AG10803 (cell line): ENCODE results near the gene ASB8.
A peak's percentile ranks its signal among the peaks of the same experiment; 100 is the strongest.
"Not testable (repeated sequence)": the region's sequence is repeated elsewhere in the genome, so short reads cannot be mapped to it uniquely, and the experiment has no call there.

ENCODE experiments used
- DNase-seq: peaks from one replicate; pipeline ENCODE4 v3.0.0; 2010; ENCODE audit warnings: low read depth
- H3K4me3 ChIP-seq: 2 replicates; pipeline ENCODE4 v1.5.1; 2011; ENCODE audit warnings: mild to moderate bottlenecking, low read length, control low read depth
- TF ChIP-seq, protein P1 (sequence below): conservative IDR thresholded peaks from 2 replicates; pipeline ENCODE4 v1.5.1; 2011; ENCODE audit warnings: mild to moderate bottlenecking, low read length, control low read depth, inconsistent platforms

ASB8 gene

DNA sequence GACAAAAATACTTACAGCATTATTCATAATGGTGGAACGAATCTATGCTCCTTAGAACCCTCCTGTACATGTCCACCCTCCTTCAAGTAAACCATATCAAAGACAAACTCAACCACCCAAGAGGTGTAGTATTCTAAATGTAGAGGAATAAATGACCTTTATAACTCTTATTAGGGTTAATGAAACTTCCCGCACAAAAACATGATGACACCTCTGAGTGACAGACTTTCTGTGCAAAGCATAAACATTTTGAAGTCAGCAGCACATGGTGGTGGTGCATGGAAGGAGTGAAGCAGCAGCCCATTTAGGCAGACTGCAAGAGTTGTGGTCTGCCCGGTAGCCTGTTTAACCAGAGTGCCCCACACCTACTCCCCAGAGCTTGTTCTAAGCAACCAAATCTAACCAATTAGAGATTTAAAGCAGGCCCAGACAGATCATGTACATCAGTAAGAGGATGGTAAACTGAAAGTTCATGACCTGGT lies 615 bp upstream of the ASB8 start:
- H3K4me3 ChIP-seq: peak overlapping the region; percentile 99
- no peak for DNase-seq
- TF ChIP-seq, protein P1, sequence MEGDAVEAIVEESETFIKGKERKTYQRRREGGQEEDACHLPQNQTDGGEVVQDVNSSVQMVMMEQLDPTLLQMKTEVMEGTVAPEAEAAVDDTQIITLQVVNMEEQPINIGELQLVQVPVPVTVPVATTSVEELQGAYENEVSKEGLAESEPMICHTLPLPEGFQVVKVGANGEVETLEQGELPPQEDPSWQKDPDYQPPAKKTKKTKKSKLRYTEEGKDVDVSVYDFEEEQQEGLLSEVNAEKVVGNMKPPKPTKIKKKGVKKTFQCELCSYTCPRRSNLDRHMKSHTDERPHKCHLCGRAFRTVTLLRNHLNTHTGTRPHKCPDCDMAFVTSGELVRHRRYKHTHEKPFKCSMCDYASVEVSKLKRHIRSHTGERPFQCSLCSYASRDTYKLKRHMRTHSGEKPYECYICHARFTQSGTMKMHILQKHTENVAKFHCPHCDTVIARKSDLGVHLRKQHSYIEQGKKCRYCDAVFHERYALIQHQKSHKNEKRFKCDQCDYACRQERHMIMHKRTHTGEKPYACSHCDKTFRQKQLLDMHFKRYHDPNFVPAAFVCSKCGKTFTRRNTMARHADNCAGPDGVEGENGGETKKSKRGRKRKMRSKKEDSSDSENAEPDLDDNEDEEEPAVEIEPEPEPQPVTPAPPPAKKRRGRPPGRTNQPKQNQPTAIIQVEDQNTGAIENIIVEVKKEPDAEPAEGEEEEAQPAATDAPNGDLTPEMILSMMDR: no peak

DNA sequence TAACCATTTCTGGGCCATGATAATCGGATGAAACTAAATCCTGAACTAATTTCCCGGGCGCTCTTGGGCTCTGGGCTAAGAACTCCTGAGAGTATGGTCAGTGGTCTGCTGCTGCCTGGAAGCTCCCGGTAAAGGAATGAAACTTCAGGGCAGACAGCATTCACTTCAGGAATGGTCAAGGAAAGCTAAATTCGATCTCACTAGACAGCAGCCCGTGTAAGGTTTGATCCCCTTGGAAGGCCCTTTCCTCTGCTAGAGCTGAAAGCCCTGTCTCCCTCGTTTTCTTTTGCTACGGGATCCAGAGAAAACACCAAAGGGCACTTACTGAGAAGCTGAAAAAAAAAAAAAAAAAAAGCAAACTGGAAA lies 680 bp downstream of the ASB8 start:
- no peak for DNase-seq
- TF ChIP-seq, protein P1: no peak

GRCh38 chr12:48155786-48156185 lies 1.5 kb downstream of the ASB8 start:
- not testable (repeated sequence) for DNase-seq, H3K4me3 ChIP-seq

More for the DNA sequence above, 680 bp downstream of the ASB8 start:
- H3K4me3 ChIP-seq: peak overlapping the region; percentile 99

GRCh38 chr12:48151103-48151771 lies 6.1 kb downstream of the ASB8 start:
- H3K4me3 ChIP-seq: no peak overlapping the region
- DNase-seq: no peak
- TF ChIP-seq, protein P1: no peak

DNA sequence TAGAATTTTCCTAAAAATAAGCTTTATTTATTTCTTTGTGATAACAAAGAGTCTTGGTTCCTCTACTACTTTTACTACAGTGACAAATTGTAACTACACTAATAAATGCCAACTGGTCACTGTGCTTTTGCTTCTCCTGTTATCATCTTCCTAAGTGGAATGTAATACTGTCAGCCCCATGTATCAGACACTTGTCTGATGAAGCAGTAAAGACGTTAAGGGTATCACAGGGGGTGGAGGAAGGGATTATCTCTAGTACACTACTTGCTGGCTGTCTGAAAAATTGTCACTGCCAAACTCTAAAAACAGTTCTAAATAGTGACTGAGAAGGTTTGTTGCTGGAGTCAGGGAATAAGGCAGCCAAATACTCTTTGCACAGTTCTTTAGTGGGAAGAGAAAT lies 11.3 kb downstream of the ASB8 start:
- TF ChIP-seq, protein P1: no peak
- DNase-seq: no peak
- no peak overlapping the region for H3K4me3 ChIP-seq

DNA sequence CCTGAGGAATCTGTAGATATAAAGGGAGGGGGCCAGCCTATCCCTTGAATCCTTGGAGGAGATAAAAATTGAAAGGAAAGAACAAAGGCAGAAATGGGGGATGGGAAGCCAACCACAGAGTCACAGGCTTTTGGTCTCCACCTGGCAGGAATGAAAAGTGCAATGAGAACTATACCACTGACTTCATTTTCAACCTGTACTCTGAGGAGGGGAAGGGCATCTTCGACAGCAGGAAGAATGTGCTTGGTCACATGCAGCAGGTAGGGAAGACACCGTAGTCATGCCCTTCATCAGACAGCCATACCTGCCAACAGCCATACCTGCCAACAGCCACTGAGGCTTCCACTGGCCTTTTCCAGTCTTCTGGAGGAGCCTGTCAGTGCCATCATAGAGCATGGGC lies 13.4 kb downstream of the ASB8 start:
- H3K4me3 ChIP-seq: no peak overlapping the region
- TF ChIP-seq, protein P1: no peak
- DNase-seq: no peak

- TF ChIP-seq, protein P1: no peak
- no peak for DNase-seq
- no peak overlapping the region for H3K4me3 ChIP-seq
These were observed 14.3 kb downstream of the ASB8 start for GRCh38 chr12:48142818-48143674.
